Middle frontal gyrus (tissue), 1 donor: ENCODE measurements around the gene HERC3.

Experiments
- DNase-seq: peaks from one replicate; pipeline ENCODE4 v3.0.0-alpha.2; 2015; ENCODE audit warnings: low spot score; ENCODE audit errors: extremely low spot score

Gene HERC3

DNA sequence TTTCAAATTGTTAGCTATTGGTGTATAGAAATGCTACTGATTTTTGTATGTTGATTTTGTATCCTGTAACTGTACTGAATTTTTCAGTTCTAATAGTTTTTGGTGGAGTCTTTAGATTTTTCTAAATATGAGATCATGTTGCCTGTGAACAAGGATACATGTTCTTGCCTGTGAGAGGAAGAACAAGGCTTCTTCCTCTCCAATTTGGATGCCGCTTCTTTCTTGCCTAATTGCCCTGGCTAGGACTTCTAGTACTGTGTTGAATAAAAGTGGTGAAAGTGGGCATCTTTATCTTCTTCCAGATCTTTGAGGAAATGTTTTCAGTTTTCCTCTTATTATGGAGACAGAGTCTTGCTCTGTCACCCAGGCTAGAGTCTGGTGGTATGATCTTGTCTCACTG is 121.5 kb downstream of the HERC3 start:
- no peak for DNase-seq

DNA sequence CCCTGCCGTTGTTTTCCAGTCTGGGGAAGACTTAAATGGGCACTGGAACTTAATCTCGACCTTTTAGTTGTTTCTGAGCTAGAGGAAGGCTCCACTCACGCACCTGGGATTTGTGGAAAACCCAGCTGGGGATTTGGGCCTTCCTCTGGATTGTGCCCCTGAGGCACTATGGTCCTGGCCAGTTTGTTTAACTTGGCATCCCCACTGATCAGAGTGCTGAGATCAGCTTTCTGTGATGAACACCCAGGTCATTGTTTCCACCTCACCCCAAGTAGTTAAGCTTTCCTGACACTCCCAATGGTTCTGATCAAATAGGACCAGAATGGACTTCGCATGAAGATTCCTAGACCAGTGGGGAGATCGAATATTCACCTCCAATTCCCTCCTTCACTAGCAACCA is 125.8 kb downstream of the HERC3 start:
- DNase-seq: no peak

DNA sequence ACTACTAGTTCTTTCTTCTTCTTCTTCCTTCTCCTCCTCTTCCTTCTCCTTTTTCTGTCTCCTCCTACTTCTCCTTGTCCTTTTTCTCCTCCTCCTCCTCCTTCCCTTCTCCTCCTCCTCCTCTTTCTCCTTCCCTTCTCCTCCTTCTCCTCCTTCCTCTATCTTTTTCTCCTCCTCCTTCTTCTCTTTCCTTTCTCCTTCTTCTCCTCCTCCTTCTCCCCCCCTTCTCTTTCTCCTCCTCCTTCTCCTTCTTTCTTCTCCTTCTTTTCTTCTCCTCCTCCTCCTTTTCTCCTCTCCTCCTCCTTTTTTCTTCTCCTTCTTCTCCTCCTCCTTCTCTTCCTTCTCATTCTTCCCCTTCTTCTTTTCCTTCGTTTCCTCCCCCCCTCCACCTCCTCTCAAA is 127.1 kb downstream of the HERC3 start:
- DNase-seq: no peak

DNA sequence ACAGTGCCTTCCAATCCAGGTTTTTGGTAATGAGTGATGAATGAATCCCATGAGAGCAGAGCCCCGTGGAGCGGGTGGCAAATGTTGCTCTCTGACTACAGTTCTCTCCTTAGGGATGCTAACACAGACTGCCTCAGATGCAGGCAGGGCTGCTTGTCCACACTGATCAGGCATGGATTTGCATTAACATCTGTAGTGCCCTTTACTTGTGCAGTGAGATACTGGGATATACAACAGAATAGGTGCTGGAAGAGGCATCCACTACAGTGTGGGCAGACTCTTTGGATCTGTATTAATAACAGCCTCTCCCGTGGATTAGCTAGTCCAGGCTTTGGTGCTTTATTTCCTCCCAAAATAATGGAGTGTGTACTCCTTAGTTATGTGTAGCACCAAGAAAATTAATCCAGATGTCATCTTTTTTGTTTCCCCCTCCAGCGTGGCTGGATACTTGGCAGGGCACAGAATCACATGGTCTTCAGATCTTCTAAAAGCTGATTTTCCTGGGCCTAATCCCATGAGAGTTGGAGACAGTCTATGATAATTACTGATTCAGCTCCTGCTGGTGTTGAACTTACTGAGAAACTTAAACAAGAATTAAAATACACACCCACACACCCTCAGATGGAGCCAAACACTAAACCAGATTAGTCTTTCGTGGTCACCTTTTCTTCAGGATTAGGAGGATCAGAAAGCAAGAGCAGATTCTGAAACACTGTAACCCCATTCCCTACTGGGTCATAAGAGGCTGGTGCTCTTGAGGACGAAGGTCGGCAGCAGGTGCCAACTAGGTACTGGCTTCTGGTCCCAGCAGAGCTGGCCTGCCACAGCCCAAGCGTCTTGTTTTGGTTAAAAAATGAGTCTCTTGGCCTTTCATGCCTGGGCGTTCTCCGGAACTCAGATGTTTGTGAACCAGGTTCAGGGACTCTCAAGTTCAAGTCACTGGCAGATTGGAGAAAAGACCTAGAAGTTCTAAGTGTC is 128.5 kb downstream of the HERC3 start:
- DNase-seq: no peak

DNA sequence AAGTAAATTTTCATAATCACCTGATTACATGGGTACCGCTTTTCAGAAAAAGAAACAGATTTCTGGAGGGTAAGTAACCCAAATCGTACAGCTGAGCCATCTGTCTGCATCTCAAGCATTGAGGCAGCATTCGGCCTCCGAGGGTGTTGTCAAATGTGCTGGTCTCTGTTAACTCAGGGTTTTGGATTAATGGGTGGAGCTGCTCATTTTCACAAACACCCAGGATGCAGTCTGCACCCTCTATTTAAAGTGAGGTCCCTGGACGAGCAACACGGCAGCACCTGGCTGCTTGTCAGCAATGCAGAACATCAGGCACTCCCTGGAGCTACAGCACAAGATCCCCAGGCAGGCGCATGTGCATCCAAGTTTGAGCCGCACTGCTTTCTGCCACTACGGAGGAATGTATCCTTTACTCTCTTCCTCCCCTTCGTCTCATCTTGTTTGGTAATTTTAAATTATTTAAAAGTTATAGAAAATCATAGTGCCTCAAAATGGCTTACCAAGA is 130.0 kb downstream of the HERC3 start:
- no peak for DNase-seq

DNA sequence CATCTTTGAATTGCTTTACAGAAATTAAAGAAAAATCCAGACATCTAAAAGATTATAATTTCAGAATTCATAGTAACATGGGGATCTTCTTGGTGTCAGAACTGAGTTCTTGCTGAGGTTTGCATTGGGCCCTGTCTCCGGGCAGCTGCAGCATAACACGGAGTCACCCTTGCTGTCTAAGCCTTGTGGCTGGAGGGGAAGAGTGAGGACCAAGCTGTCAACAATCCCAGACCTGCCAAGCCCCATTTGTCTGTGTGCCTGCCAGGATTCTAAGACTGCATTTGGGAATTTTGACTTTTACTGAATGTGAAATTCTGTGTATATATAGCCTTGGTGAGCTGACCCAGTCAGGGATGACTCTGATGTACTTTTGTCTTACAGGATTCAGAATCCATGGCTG is 130.5 kb downstream of the HERC3 start:
- no peak for DNase-seq

DNA sequence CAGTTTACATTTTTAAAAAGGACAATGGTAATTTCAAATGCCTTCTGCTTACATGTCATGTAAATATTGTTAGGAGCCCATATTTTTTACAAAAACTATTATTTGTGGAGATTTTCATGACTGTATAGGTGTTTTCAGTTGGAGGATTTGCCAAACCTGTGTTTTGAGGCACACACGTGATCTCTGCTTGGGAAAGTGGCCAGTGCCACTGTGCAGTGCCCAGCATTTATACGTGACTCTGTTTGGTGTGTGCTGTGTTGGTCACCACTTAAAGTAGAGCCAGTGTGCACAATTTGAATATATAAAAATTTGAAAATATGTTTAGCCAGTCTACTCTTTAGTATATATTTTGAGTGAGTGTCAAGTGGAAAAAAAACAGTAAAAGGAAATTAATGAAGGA is 132.1 kb downstream of the HERC3 start:
- no peak for DNase-seq

DNA sequence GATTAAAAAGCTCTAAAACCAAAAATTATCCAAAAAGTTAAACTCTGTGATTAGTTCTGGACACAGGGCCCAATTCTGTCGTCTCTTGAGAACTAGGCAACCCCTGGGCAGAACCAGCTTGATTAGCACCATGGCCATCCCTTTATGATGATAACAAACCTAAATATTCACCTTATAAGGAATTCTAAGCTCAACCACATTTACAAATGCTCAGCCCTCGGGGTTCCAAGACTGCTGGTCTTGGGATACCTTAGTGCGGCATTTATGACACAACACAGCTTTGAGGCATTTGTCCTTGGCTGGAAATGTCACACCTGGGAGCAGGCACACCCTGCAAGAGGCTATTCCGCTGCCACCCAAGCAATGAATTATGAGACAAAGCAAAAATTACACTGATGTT is 132.9 kb downstream of the HERC3 start:
- no peak for DNase-seq

DNA sequence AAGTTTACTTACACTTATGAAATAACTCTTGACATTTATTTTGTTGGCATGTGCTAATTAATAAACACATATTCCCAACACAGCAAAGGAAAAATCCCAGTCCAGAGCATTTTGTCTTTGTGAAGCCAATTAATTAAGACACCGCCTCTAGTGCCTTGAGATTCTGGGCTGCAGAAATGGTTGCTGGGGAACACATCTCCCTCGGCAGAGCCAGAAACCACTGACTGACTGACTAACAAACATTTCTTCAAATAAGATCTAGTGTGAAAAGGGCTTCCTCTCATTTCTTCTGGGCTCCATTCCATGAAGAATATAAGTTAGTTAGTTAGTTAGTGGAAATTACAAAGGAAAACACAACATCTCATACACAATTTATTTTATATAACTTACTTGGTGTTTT is 133.7 kb downstream of the HERC3 start:
- no peak for DNase-seq

DNA sequence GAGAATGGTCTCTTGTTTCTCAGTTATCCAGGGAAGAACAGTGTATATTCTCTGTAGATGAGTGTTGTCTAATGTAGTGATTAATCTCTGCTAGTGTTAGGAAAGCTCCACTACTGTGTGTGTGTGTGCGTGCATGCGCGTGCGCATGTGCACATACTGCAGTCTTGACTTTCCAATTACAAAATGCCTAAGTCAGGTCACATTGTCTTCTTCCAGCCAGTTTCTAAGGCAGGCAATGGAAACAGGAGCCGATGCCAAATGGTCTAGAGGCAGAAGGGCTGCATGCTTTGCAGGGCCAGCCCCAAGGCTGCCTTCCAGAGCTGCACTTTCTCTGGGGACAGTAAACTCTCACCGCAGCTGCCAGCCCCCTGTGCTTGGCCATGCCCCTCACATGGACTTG is 135.9 kb downstream of the HERC3 start:
- DNase-seq: no peak

DNA sequence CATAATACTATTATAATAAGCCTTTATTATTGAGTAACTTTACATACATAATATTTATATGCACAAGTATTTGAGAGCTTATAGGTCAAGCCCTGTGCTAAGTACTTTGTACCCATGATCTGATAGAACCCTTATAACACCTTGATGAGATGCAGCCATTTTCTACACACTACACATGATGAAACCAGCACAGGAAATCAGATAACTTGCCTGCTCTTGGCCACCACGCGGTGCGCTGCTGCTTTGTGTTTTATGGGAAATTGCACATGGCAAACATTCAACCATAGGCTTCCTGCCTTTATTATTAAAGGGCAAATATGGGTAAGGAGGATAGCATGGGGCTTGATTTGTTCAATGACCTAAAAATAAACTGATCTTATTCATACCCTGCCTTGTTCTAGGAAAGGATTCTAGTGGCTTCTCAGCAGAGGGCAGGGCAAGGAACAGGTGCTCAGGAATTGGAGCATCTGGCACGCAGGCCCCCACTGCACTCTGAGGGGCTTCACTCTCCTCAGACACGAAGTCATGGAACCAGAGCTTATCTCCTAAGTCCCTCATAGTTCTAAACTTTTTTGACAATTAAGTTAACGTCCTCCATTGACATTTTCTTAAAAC is 137.0 kb downstream of the HERC3 start:
- DNase-seq: no peak

DNA sequence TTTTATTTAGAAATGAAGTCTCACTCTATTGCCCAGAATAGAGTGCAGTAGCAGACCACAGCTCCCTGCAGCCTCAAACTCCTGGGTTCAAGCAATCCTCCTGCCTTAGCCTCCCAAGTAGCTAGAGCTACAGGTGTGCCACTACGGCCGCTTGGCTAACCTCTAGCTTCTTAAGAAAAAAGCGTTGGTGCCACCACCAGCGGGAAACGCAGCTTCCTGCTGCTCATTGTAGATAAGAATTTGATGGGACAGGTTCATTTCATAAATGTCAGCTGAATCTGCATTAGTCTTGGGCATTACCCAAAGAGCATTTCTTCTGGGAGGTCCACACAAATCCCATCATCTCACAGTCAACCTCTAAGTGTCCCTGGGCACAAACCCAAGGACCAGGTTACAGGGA is 138.5 kb downstream of the HERC3 start:
- no peak for DNase-seq

DNA sequence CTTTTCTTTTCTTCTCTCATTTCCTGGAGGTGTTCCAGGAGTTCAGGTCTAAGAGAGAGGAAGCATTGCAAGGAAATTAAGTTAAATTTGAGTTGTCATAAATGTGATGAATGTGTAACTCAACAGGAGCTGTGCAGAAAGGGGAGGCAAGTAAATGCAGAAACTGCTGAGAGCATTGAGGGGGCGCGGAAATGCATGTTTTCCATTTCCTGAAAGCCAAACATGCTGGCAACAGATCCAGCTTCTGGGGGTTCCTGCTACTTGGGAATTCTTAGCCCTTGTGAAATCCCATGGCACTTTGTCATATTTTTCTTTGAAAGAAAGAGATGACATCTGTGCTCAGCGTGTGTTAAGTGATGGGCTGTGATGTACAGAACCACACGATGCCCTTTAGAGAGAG is 139.1 kb downstream of the HERC3 start:
- no peak for DNase-seq

DNA sequence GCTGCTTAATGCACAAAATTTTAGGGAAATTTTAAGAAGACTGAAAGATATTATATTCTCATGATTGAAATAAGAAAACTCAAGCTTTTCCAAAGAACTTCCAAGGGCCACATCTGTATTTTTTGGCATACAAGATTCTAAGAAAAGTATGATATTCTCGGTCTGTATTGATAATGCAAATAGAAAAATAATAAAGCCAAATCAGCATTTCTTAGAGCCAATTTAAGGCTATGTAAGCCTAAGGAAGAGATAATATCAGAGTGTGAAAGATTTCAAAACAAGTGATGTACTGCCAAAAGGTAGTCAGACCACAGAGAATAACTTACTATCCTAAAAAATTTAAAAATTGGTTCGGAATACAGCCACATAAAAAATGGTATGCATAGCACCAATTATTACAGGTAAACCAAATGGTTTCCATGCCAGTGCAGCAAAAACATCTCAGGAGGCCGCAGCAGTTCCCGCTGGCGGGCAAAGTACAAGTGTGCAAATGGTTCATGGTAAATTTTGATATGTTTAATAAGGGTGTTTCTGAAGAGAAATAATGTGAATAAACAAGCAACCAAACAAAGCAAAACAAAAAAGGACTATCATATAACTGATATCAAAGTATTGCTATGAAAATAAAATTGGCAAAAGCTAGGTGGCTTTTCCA is 140.6 kb downstream of the HERC3 start:
- no peak for DNase-seq

DNA sequence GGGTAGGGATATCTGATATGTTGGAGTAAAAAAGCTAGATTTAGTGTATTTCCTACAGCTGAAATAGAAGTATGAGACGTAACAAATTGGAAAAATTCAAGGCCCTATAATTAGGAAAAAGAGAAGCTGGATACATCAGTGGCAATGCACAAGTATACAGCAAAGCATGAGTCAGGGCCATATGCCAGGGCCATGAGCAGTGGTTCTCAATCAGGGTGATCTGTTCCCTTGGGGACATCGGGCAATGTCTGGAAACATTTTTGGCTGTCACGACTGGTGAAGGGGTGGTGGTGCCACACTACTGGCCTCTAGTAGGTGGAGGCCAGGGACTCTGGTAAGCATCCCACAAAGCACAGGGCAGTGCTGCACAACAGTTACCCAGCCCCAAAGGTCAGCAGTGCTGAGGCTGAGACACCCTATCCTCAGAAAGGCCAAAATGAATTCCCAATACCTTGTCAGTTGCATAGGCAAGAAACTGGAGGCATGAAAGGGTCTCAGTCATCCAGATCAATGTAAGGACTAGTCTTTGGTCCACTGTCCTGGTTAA is 142.2 kb downstream of the HERC3 start:
- DNase-seq: no peak

DNA sequence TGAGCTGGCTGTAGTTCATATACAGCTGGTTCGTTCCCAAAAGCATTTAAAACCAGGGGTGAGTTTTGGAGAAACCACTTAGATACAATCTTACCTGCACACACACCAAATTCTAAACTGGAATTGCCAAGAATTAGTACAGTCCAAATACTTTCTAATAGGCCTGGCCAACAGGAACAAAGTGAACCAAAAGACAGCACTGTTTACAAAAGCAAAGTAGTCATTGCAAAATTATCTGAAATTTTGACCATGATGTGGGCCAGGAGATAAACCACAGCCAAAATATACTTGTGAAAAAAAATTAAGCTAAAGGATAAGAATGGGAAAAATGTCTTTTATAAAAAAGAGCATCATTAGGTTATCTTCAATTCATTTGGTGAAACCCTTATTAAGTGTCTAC is 143.3 kb downstream of the HERC3 start:
- DNase-seq: no peak

DNA sequence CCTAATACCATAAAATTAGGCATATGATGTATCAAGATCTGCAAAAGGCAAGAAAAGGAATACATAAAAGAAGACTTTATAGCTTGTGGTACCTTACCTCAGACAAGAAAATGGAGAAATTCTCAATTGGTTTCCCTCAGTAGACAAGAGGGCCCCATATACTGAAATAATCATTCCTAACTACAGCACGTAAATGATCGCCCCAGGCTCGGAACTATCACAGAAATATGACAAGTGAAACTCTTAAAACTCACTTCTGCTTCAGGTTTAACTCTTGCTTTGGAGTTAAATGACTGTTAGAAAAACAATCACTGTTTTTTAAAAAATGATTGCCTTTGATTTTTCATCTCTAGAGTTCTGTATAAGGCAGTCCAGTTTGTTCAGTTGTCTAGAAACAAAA is 144.0 kb downstream of the HERC3 start:
- DNase-seq: no peak

DNA sequence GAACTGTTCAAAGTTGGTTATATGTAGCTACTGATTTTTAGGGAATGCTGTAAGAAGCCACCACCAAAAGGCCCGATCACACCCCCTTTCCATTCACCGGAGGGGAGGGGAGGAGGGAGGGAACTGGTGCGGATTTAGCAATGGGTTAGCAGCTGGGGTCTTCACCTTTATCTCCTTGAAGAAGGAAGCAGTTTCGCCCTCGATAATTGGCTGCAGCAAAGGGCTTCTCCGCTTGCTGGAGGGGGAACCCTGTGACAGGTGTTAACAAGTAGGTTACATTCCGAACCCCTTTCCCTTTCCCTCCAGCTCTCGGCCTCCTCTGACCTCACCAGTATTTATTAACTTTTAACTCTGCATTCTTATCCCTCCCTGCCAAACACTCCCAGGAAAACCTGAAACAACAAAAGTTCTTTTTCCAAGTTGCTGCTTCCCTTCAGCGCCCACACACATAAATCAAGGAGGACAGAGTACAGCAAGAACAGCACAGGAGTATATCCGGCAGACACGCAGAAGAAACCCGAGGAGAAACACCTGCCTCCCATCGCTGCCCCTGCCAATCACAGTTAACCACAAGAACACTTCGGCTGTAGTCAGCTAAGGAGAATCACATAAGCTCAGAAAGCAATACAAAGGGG is 145.1 kb downstream of the HERC3 start:
- DNase-seq: no peak

DNA sequence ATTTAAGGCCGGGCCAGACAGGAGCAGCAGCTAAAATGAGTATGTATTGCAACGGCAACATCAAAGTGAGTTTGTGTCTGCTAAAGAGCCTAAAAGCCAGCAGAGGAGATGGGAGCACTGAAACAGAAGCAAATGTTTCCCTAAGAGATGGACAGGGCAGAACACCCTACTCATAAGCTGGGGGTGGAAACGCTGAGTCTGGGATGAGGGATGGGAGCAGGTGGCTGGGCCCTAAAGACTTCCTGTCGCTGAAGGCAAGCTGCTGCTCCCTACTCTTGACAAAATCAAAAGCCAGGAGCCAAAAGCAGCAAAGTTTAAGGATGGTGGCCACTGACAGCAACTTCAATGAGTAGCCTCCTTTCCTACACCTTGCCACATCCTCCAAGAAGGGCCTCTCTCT is 145.9 kb downstream of the HERC3 start:
- DNase-seq: no peak

DNA sequence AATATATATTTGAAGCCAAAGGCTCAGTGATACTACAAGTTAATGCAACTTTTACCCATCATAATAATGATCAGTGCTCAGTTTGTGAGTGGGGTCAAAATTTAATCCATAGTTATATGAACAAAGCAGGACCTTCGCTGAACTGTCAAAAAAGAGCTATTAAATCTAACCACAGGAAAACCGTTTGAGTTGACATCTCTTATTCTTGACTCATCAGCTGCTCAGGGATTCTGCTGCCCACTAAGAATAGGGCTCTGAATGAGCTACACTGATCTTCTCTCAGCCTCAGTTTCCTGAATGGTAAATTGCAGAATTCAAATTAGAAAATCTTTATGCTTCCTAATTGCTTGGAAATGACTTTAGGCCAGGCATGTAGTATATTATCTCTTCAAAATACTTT is 150.3 kb downstream of the HERC3 start:
- no peak for DNase-seq

DNA sequence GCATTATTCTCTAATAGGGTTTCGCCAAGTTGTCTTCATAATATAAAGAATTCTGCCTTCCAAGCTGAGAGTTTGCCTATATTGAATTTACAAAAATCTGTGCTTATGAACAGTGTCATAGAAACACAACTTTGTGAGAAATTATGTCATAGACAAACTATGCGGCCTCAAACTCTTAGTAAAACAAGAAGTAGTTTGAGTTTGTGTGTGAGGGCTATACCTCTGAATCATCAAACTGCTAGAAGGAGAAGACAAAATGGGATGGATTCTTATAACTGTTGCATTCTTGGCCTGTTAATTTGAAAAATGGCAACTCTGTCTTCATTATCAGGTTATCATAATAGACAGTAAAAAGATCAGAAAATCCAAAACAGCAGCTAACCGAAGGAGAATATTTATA is 151.4 kb downstream of the HERC3 start:
- DNase-seq: no peak
